H9 (cell line): ENCODE results near the gene CES2. TPM values are rescaled to one million over a fixed set of nuclear protein-coding genes. Genes with fewer than 3 reads are reported as not detected.

Source experiments
- DNase-seq: peaks from one replicate; pipeline ENCODE4 v3.0.0-alpha.2; 2017
- H2AFZ ChIP-seq: one replicate; pipeline ENCODE4 v1.6.1; 2013; ENCODE audit warnings: mild to moderate bottlenecking, low read length, control low read depth, moderate library complexity
- H2AK5ac ChIP-seq: 2 replicates; pipeline ENCODE4 v1.6.1; 2013; ENCODE audit warnings: low read length, control low read depth, mixed read lengths; ENCODE audit not compliant: insufficient read length
- H2BK120ac ChIP-seq: one replicate; pipeline ENCODE4 v1.6.1; 2013; ENCODE audit warnings: low read depth, mild to moderate bottlenecking, low read length, control low read depth, inconsistent platforms; ENCODE audit not compliant: poor library complexity, severe bottlenecking
- H2BK12ac ChIP-seq: 2 replicates; pipeline ENCODE4 v1.6.1; 2013; ENCODE audit warnings: low read length, control low read depth, mixed read lengths, low read depth; ENCODE audit not compliant: insufficient read length
- H2BK15ac ChIP-seq: 2 replicates; pipeline ENCODE4 v1.6.1; 2013; ENCODE audit warnings: low read depth, low read length, control low read depth
- H2BK20ac ChIP-seq: one replicate; pipeline ENCODE4 v1.6.1; 2013; ENCODE audit warnings: low read depth, mild to moderate bottlenecking, low read length, control low read depth, inconsistent platforms; ENCODE audit not compliant: poor library complexity, severe bottlenecking
- H2BK5ac ChIP-seq: 2 replicates; pipeline ENCODE4 v1.6.1; 2013; ENCODE audit warnings: low read length, control low read depth, mixed read lengths; ENCODE audit not compliant: insufficient read length
- H3K14ac ChIP-seq: 2 replicates; pipeline ENCODE4 v1.6.1; 2013; ENCODE audit warnings: low read length, control low read depth; ENCODE audit not compliant: insufficient read depth
- H3K18ac ChIP-seq: 2 replicates; pipeline ENCODE4 v1.6.1; 2013; ENCODE audit warnings: low read depth, mild to moderate bottlenecking, mixed read lengths, low read length, control low read depth; ENCODE audit not compliant: insufficient read length
- H3K23ac ChIP-seq: 2 replicates; pipeline ENCODE4 v1.6.1; 2013; ENCODE audit warnings: low read length, control low read depth, mixed read lengths, low read depth; ENCODE audit not compliant: insufficient read length
- H3K23me2 ChIP-seq: 2 replicates; pipeline ENCODE4 v1.6.1; 2013; ENCODE audit warnings: low read depth, mild to moderate bottlenecking, mixed read lengths, low read length, control low read depth; ENCODE audit not compliant: insufficient read length, poor library complexity, severe bottlenecking
- H3K27ac ChIP-seq: 2 replicates; pipeline ENCODE4 v1.5.1; 2013; ENCODE audit warnings: low read length, control low read depth, mixed read lengths, low read depth; ENCODE audit not compliant: insufficient read length
- H3K27me3 ChIP-seq: 2 replicates; pipeline ENCODE4 v1.6.1; 2013; ENCODE audit warnings: low read length, control low read depth, inconsistent platforms; ENCODE audit not compliant: insufficient read depth
- H3K4ac ChIP-seq: 2 replicates; pipeline ENCODE4 v1.6.1; 2013; ENCODE audit warnings: low read depth, mild to moderate bottlenecking, control low read depth, inconsistent platforms, low read length, moderate library complexity
- H3K4me1 ChIP-seq: 2 replicates; pipeline ENCODE4 v1.6.1; 2013; ENCODE audit warnings: low read length, control low read depth, inconsistent platforms; ENCODE audit not compliant: insufficient read depth
- H3K4me2 ChIP-seq: 2 replicates; pipeline ENCODE4 v1.6.1; 2013; ENCODE audit warnings: low read length, control low read depth, mixed read lengths; ENCODE audit not compliant: insufficient read length, insufficient read depth
- H3K56ac ChIP-seq: 2 replicates; pipeline ENCODE4 v1.6.1; 2013; ENCODE audit warnings: low read depth, mild to moderate bottlenecking, mixed read lengths, low read length, control low read depth; ENCODE audit not compliant: insufficient read length
- H3K79me1 ChIP-seq: 2 replicates; pipeline ENCODE4 v1.6.1; 2013; ENCODE audit warnings: low read depth, mild to moderate bottlenecking, moderate library complexity, low read length, control low read depth, inconsistent platforms; ENCODE audit not compliant: insufficient read depth, poor library complexity, severe bottlenecking
- H3K79me2 ChIP-seq: 2 replicates; pipeline ENCODE4 v1.6.1; 2013; ENCODE audit warnings: low read length, control low read depth, inconsistent platforms; ENCODE audit not compliant: insufficient read depth
- H3K9ac ChIP-seq: 2 replicates; pipeline ENCODE4 v1.6.1; 2013; ENCODE audit warnings: low read length, control low read depth, mixed read lengths; ENCODE audit not compliant: insufficient read length; ENCODE audit errors: extremely low read depth
- H3K9me3 ChIP-seq: one replicate; pipeline ENCODE4 v1.6.1; 2013; ENCODE audit warnings: low read depth, low read length, inconsistent platforms; ENCODE audit not compliant: control insufficient read depth
- H3T11ph ChIP-seq: one replicate; pipeline ENCODE4 v1.6.1; 2013; ENCODE audit warnings: mild to moderate bottlenecking, low read length, control low read depth, inconsistent platforms
- H4K20me1 ChIP-seq: one replicate; pipeline ENCODE4 v1.6.1; 2013; ENCODE audit not compliant: control insufficient read depth, insufficient read length, insufficient read depth
- H4K5ac ChIP-seq: 2 replicates; pipeline ENCODE4 v1.6.1; 2013; ENCODE audit warnings: low read depth, mild to moderate bottlenecking, mixed read lengths, low read length, control low read depth; ENCODE audit not compliant: insufficient read length
- H4K8ac ChIP-seq: replicated peaks from 2 replicates; pipeline ENCODE4 v1.6.1; 2013; ENCODE audit warnings: low read length, control low read depth, mixed read lengths, low read depth; ENCODE audit not compliant: insufficient read length
- H4K91ac ChIP-seq: 2 replicates; pipeline ENCODE4 v1.6.1; 2013; ENCODE audit warnings: low read depth, mild to moderate bottlenecking, moderate library complexity, mixed read lengths, low read length, control low read depth; ENCODE audit not compliant: insufficient read length
- H3K27ac Mint-ChIP-seq, 3 experiments: 2 replicates in 2 of 3; 3 replicates in 1 of 3; pipeline ENCODE4 v1.8.0; 2020 to 2021; ENCODE audit warnings: mixed read lengths in 3 of 3, mild to moderate bottlenecking in 1 of 3, moderate library complexity in 1 of 3
- H3K27me3 Mint-ChIP-seq: 2 replicates; pipeline ENCODE4 v1.8.0; 2021; ENCODE audit warnings: low read depth, mild to moderate bottlenecking, moderate library complexity, mixed read lengths
- H3K36me3 Mint-ChIP-seq, 3 experiments: 2 replicates in 2 of 3; 3 replicates in 1 of 3; pipeline ENCODE4 v1.8.0; 2020 to 2021; ENCODE audit warnings: low read depth in 3 of 3, mixed read lengths in 3 of 3; ENCODE audit not compliant: insufficient read depth in 1 of 3
- H3K4me1 Mint-ChIP-seq, 2 experiments: 2 replicates each; pipeline ENCODE4 v1.8.0; 2020; ENCODE audit warnings: mixed read lengths in 2 of 2
- H3K4me3 Mint-ChIP-seq, 2 experiments: 2 replicates in 1 of 2; 3 replicates in 1 of 2; pipeline ENCODE4 v1.8.0; 2020 to 2021; ENCODE audit warnings: mild to moderate bottlenecking in 2 of 2, mixed read lengths in 2 of 2, moderate library complexity in 1 of 2
- H3K9me3 Mint-ChIP-seq, 2 experiments: 2 replicates in 1 of 2; 3 replicates in 1 of 2; pipeline ENCODE4 v1.8.0; 2020; ENCODE audit warnings: mild to moderate bottlenecking in 2 of 2, mixed read lengths in 2 of 2, moderate library complexity in 1 of 2
- WGBS: extraction: QIAGEN DNeasy Blood & Tissue Kit; methylation state at CpG from one replicate; pipeline ENCODE4 v1.1.7; 2013; ENCODE audit warnings: missing lambda C conversion rate, low lambda C conversion rate, mixed read lengths; ENCODE audit not compliant: insufficient read length; ENCODE audit errors: extremely low coverage; 5-methylcytosine and 5-hydroxymethylcytosine counted together
- total RNA-seq: library from RNA; stranded (reverse); gene quantifications from 2 replicates; pipeline ENCODE4 v1.2.1, GENCODE V29; 2021
- TF ChIP-seq, protein P1 (sequence below): fragments of 200-600 bp; sonication (generic); conservative IDR thresholded peaks from 3 replicates; pipeline ENCODE4 v1.8.0; 2021; ENCODE audit warnings: antibody characterized with exemption, mild to moderate bottlenecking

CES2 gene
- total RNA-seq, 1 experiment from 2014 or later: 28.2 TPM

DNA sequence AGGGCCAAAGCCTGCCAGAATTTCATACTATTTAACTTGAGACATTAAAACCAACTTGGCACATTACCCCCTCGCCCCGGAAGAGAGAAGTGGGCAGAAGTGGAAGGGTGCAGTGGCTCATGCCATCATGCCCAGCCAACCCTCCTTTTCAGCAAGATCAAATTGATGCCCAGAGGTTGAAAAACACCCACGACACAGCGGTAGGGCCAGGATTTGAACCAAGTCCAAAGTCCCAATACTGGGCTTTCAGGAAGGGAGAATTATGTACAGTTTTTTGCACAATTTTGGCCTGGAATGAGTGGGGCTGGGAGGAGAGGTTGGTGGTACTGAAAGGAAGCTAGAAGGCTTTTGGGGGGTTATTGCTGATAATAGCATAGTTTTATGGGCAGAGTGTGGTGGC, 44.0 kb upstream of the CES2 start:
- WGBS: no CpG with 5 or more reads among the region's 4 CpGs
- Histone ChIP-seq H2BK15ac (no peak overlapping the region), H3K9ac (no peak overlapping the region), H3K27ac (no peak overlapping the region), H3K4me1 (no peaks in the 10 kb centered on the region), H3T11ph (no peak overlapping the region), H3K4me2 (no peak overlapping the region), H2AFZ (no peak overlapping the region), H2BK5ac (no peak overlapping the region), H3K23me2 (no peaks in the 10 kb centered on the region), H3K18ac (no peak overlapping the region), H3K23ac (no peak overlapping the region), H3K4ac (no peak overlapping the region), H3K56ac (no peak overlapping the region), H4K5ac (no peak overlapping the region), H2BK120ac (no peak overlapping the region), H3K27me3 (no peaks in the 10 kb centered on the region), H3K79me1 (no peaks in the 10 kb centered on the region), H2AK5ac (no peak overlapping the region), H2BK12ac (no peak overlapping the region), H3K79me2 (no peaks in the 10 kb centered on the region), H2BK20ac (no peak overlapping the region), H3K9me3 (no peaks in the 10 kb centered on the region), H4K20me1 (peaks cover 4% of the 10 kb centered on the region), H3K14ac (no peak overlapping the region), H4K91ac (no peak overlapping the region), H4K8ac (no peak overlapping the region)
- no peak for DNase-seq
- no peak overlapping the region for H3K4me3 Mint-ChIP-seq
- no peaks in the 10 kb centered on the region for H3K9me3 Mint-ChIP-seq
- no peak overlapping the region for H3K27ac Mint-ChIP-seq
- H3K27me3 Mint-ChIP-seq: no peaks in the 10 kb centered on the region
- H3K36me3 Mint-ChIP-seq: peaks cover 3 to 30% (median 18%) of the 10 kb centered on the region in 3 experiments; a peak in 4 of 7 replicates
- peaks cover 3 to 5% of the 10 kb centered on the region in 2 experiments; a peak in 2 of 4 replicates for H3K4me1 Mint-ChIP-seq
- TF ChIP-seq, protein P1, sequence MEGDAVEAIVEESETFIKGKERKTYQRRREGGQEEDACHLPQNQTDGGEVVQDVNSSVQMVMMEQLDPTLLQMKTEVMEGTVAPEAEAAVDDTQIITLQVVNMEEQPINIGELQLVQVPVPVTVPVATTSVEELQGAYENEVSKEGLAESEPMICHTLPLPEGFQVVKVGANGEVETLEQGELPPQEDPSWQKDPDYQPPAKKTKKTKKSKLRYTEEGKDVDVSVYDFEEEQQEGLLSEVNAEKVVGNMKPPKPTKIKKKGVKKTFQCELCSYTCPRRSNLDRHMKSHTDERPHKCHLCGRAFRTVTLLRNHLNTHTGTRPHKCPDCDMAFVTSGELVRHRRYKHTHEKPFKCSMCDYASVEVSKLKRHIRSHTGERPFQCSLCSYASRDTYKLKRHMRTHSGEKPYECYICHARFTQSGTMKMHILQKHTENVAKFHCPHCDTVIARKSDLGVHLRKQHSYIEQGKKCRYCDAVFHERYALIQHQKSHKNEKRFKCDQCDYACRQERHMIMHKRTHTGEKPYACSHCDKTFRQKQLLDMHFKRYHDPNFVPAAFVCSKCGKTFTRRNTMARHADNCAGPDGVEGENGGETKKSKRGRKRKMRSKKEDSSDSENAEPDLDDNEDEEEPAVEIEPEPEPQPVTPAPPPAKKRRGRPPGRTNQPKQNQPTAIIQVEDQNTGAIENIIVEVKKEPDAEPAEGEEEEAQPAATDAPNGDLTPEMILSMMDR: no peak
